Neural progenitor cell (in vitro differentiated cells): ENCODE results near the gene RNF40. TPM values are rescaled to one million over a fixed set of nuclear protein-coding genes. Genes with fewer than 3 reads are reported as not detected.

Experiments used
- DNase-seq: peaks from one replicate; pipeline ENCODE4 v3.0.0-alpha.2; 2016; ENCODE audit warnings: low spot score
- H2AFZ ChIP-seq: fragments of 200-600 bp; sonication (generic); replicated peaks from 2 replicates; pipeline ENCODE4 v1.6.1; 2016; ENCODE audit warnings: antibody characterized with exemption
- H3F3A ChIP-seq: fragments of 200-600 bp; sonication (generic); 2 replicates; pipeline ENCODE4 v1.6.1; 2016; ENCODE audit warnings: antibody characterized with exemption, low read depth
- H3K27ac ChIP-seq: fragments of 200-600 bp; sonication (generic); 2 replicates; pipeline ENCODE4 v1.5.1; 2016; ENCODE audit warnings: mild to moderate bottlenecking
- H3K27me3 ChIP-seq: fragments of 200-600 bp; sonication (generic); 2 replicates; pipeline ENCODE4 v1.6.1; 2016; ENCODE audit warnings: mild to moderate bottlenecking, moderate library complexity
- H3K36me3 ChIP-seq: fragments of 200-600 bp; sonication (generic); 2 replicates; pipeline ENCODE4 v1.5.1; 2016
- H3K4me1 ChIP-seq: fragments of 200-600 bp; sonication (generic); 2 replicates; pipeline ENCODE4 v1.6.1; 2016; ENCODE audit warnings: mixed run types
- H3K4me2 ChIP-seq: fragments of 200-600 bp; sonication (generic); 2 replicates; pipeline ENCODE4 v1.6.1; 2016
- H3K4me3 ChIP-seq: fragments of 200-600 bp; sonication (generic); 2 replicates; pipeline ENCODE4 v1.5.1; 2016
- H3K79me2 ChIP-seq: fragments of 200-600 bp; sonication (generic); 2 replicates; pipeline ENCODE4 v1.6.1; 2016; ENCODE audit warnings: low read depth
- H3K9ac ChIP-seq: fragments of 200-600 bp; sonication (generic); 2 replicates; pipeline ENCODE4 v1.6.1; 2016
- H3K9me3 ChIP-seq: fragments of 200-600 bp; sonication (generic); 2 replicates; pipeline ENCODE4 v1.5.1; 2016; ENCODE audit warnings: low read depth
- H4K20me1 ChIP-seq: fragments of 200-600 bp; sonication (generic); 2 replicates; pipeline ENCODE4 v1.6.1; 2016; ENCODE audit warnings: low read depth
- H3K27ac Mint-ChIP-seq: 3 replicates; pipeline ENCODE4 v1.8.0; 2021; ENCODE audit warnings: mixed read lengths
- H3K27me3 Mint-ChIP-seq: 2 replicates; pipeline ENCODE4 v1.8.0; 2022; ENCODE audit warnings: low read depth, mild to moderate bottlenecking, inconsistent platforms, moderate library complexity, mixed read lengths; ENCODE audit not compliant: insufficient read depth
- H3K36me3 Mint-ChIP-seq: 3 replicates; pipeline ENCODE4 v1.8.0; 2021; ENCODE audit warnings: mixed read lengths
- H3K4me1 Mint-ChIP-seq: 3 replicates; pipeline ENCODE4 v1.8.0; 2021; ENCODE audit warnings: mixed read lengths
- H3K4me3 Mint-ChIP-seq: 3 replicates; pipeline ENCODE4 v1.8.0; 2021; ENCODE audit warnings: mild to moderate bottlenecking, moderate library complexity, mixed read lengths
- H3K9me3 Mint-ChIP-seq: 3 replicates; pipeline ENCODE4 v1.8.0; 2020; ENCODE audit warnings: mixed read lengths
- CTCF ChIP-seq: fragments of 200-600 bp; sonication (generic); IDR thresholded peaks from 2 replicates; pipeline ENCODE4 v1.5.1; 2017; ENCODE audit warnings: antibody characterized with exemption, mild to moderate bottlenecking
- EZH2 ChIP-seq: fragments of 200-600 bp; sonication (generic); IDR thresholded peaks from 2 replicates; pipeline ENCODE4 v1.6.1; 2017; ENCODE audit warnings: antibody characterized with exemption, mild to moderate bottlenecking, moderate library complexity
- EZH2phosphoT487 ChIP-seq: fragments of 200-600 bp; sonication (generic); IDR thresholded peaks from 2 replicates; pipeline ENCODE4 v1.6.1; 2017; ENCODE audit warnings: antibody characterized with exemption
- total RNA-seq: library from RNA; depleted of rRNA; stranded (reverse); fragments of >200 nt; gene quantifications from 2 replicates; pipeline ENCODE4 v1.2.3, GENCODE V29; 2015; ENCODE audit warnings: low replicate concordance

Gene RNF40
- total RNA-seq, 1 donor from 2014 or later, result 45.6 TPM

GRCh38 chr16:30728899-30729672 lies 33.0 kb upstream of the RNF40 start:
- Histone ChIP-seq H3K4me2 (no peak overlapping the region), H3K4me3 (no peak overlapping the region), H3K4me1 (no peaks in the 10 kb centered on the region), H4K20me1 (peaks cover 24% of the 10 kb centered on the region), H3K9ac (no peak overlapping the region), H3K79me2 (peaks cover 27% of the 10 kb centered on the region), H3K36me3 (peaks cover 13% of the 10 kb centered on the region), H3F3A (no peaks in the 10 kb centered on the region), H2AFZ (no peak overlapping the region), H3K27me3 (no peaks in the 10 kb centered on the region), H3K9me3 (no peaks in the 10 kb centered on the region), H3K27ac (no peak overlapping the region)
- H3K27ac Mint-ChIP-seq, result peak overlapping the region; percentile 46
- DNase-seq, result no peak
- peaks cover 2% of the 10 kb centered on the region for H3K27me3 Mint-ChIP-seq
- no peaks in the 10 kb centered on the region for H3K9me3 Mint-ChIP-seq
- peaks cover 32% of the 10 kb centered on the region for H3K36me3 Mint-ChIP-seq
- H3K4me3 Mint-ChIP-seq, result no peak overlapping the region
- no peaks in the 10 kb centered on the region for H3K4me1 Mint-ChIP-seq
- TF ChIP-seq EZH2phosphoT487, result no peak
- no peak for TF ChIP-seq CTCF
- TF ChIP-seq EZH2, result no peak

GRCh38 chr16:30731411-30731810 lies 30.7 kb upstream of the RNF40 start:
- H3K27ac Mint-ChIP-seq, result no peak overlapping the region
- no peak overlapping the region for H3K9ac ChIP-seq
- H3K27me3 ChIP-seq, result no peaks in the 10 kb centered on the region
- no peaks in the 10 kb centered on the region for H3K9me3 Mint-ChIP-seq
- TF ChIP-seq EZH2phosphoT487 (no peak), EZH2 (no peak), CTCF (no peak)
- no peaks in the 10 kb centered on the region for H3K4me1 ChIP-seq
- H3K4me3 ChIP-seq, result no peak overlapping the region
- no peaks in the 10 kb centered on the region for H3K4me1 Mint-ChIP-seq
- peaks cover 12% of the 10 kb centered on the region for H4K20me1 ChIP-seq
- no peak overlapping the region for H3K4me2 ChIP-seq
- no peaks in the 10 kb centered on the region for H3K9me3 ChIP-seq
- peaks cover 40% of the 10 kb centered on the region for H3K36me3 Mint-ChIP-seq
- no peak overlapping the region for H3K4me3 Mint-ChIP-seq
- no peak overlapping the region for H2AFZ ChIP-seq
- peaks cover 16% of the 10 kb centered on the region for H3K79me2 ChIP-seq
- no peak for DNase-seq
- H3F3A ChIP-seq, result no peaks in the 10 kb centered on the region
- H3K27ac ChIP-seq, result no peak overlapping the region
- peaks cover 2% of the 10 kb centered on the region for H3K27me3 Mint-ChIP-seq
- H3K36me3 ChIP-seq, result peaks cover 6% of the 10 kb centered on the region

GRCh38 chr16:30736995-30737793 lies 24.9 kb upstream of the RNF40 start:
- Mint-ChIP-seq H3K36me3 (peaks cover 34% of the 10 kb centered on the region), H3K9me3 (no peaks in the 10 kb centered on the region), H3K27ac (no peak overlapping the region), H3K27me3 (no peaks in the 10 kb centered on the region), H3K4me3 (no peak overlapping the region), H3K4me1 (no peaks in the 10 kb centered on the region)
- no peak overlapping the region for H2AFZ ChIP-seq
- H3K27me3 ChIP-seq, result no peaks in the 10 kb centered on the region
- no peak overlapping the region for H3K4me2 ChIP-seq
- H3K36me3 ChIP-seq, result no peaks in the 10 kb centered on the region
- no peak for TF ChIP-seq EZH2
- TF ChIP-seq CTCF, result no peak
- TF ChIP-seq EZH2phosphoT487, result no peak
- no peak for DNase-seq
- no peak overlapping the region for H3K27ac ChIP-seq
- H3K79me2 ChIP-seq, result no peaks in the 10 kb centered on the region
- no peak overlapping the region for H3K9ac ChIP-seq
- H3K4me1 ChIP-seq, result no peaks in the 10 kb centered on the region
- H3K9me3 ChIP-seq, result no peaks in the 10 kb centered on the region
- no peaks in the 10 kb centered on the region for H3F3A ChIP-seq
- H3K4me3 ChIP-seq, result no peak overlapping the region
- H4K20me1 ChIP-seq, result no peaks in the 10 kb centered on the region
